Upper lobe of left lung (tissue), 6 donors: Measurements from ENCODE around the gene MUC22. TPM values are rescaled to one million over a fixed set of nuclear protein-coding genes. Genes with fewer than 3 reads are reported as not detected.
"Not testable (repeated sequence)": the region's sequence is repeated elsewhere in the genome, so short reads cannot be mapped to it uniquely, and the experiment has no call there.

Experiments
- ATAC-seq, 2 donors: fragments of 200-7000 bp; cut with Tn5 transposase; one replicate each; pipeline ENCODE4 v1.9.1; 2022; ENCODE audit warnings: mild to moderate bottlenecking in 2 of 2, moderate library complexity in 2 of 2; ENCODE audit not compliant: low FRiP score in 2 of 2
- DNase-seq, 2 donors: peaks; one replicate each; pipeline ENCODE4 v3.0.0-alpha.2; 2019 to 2020
- H3K27ac ChIP-seq, 4 donors: fragments of 200-600 bp; sonication (generic); one replicate each; pipeline ENCODE4 v1.5.1; 2016 to 2019
- H3K27me3 ChIP-seq, 4 donors: fragments of 200-600 bp; sonication (generic); one replicate each; pipeline ENCODE4 v1.5.1; 2017 to 2019
- H3K36me3 ChIP-seq, 4 donors: fragments of 200-600 bp; sonication (generic); one replicate each; pipeline ENCODE4 v1.5.1; 2016 to 2019
- H3K4me1 ChIP-seq, 4 donors: fragments of 200-600 bp; sonication (generic); one replicate each; pipeline ENCODE4 v1.5.1; 2018 to 2019
- H3K4me3 ChIP-seq, 4 donors: fragments of 200-600 bp; sonication (generic); one replicate each; pipeline ENCODE4 v1.5.1; 2017 to 2019; ENCODE audit warnings: mild to moderate bottlenecking in 2 of 4, moderate library complexity in 1 of 4
- H3K9me3 ChIP-seq, 4 donors: fragments of 200-600 bp; sonication (generic); one replicate each; pipeline ENCODE4 v1.5.1; 2018 to 2019
- EP300 ChIP-seq, 4 donors: sonication (generic); formaldehyde crosslinking; IDR thresholded peaks; one replicate each; pipeline ENCODE4 v1.5.1; 2017; ENCODE audit warnings: antibody characterized with exemption in 4 of 4, control low read depth in 2 of 4
- POLR2A ChIP-seq, 4 donors: fragments of 450-650 bp; IDR thresholded peaks; one replicate each; pipeline ENCODE4 v1.5.1; 2016 to 2017; ENCODE audit warnings: antibody characterized with exemption in 4 of 4, mild to moderate bottlenecking in 2 of 4
- POLR2AphosphoS5 ChIP-seq, 2 donors: sonication (generic); formaldehyde crosslinking; IDR thresholded peaks; one replicate each; pipeline ENCODE4 v1.5.1; 2017; ENCODE audit warnings: antibody characterized with exemption in 2 of 2
- WGBS, 2 donors: methylation state at CpG; one replicate each; pipeline ENCODE4 v1.1.5; 2017 to 2018; 5-methylcytosine and 5-hydroxymethylcytosine counted together
- total RNA-seq, 6 donors: library from RNA; depleted of rRNA in 4 of 6; stranded (reverse); fragments of >200 nt in 4 of 6; gene quantifications; one replicate each; pipeline versions ENCODE4 v1.1.0 to v1.2.1, GENCODE V29; 2016 to 2021
- TF ChIP-seq, protein P1 (sequence below), 6 experiments: fragments of 450-650 bp in 4 of 6; fragments of 200-600 bp in 2 of 6; sonication (generic) in 2 of 6; IDR thresholded peaks; one replicate each; pipeline ENCODE4 v1.5.1; 2016 to 2019; ENCODE audit warnings: antibody characterized with exemption in 6 of 6
- donor health status: DM: no; HTN: no; CAD: no; lungs with moderate emphysema.
- donor health status: DM: no; HTN: yes; CAD: no; lungs with severe emphysema.

The MUC22 gene
- total RNA-seq, 6 donors from 2014 or later: 0.06 to 0.15 (median 0.07) TPM; not detected in 3

DNA sequence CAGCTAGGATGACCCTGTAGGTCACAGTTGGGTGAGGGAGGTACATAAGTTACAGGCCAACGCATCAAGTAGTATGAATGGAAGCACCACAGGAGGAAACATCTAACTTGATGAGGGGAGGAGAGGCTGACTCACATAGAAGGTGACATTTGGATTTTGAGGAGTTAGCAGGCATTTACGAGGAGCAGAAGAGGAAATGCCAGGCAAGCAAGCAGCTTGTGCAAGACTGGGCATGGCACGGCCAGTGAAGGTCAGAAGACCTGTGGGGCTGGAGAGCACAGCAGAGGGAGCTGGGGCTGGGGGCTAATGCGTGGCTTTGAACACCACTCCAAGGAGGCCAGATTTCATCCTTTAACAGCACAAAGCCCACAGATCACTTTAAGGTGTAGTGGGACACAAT lies 37.8 kb downstream of the MUC22 start:
- ATAC-seq: no peak
- no peak overlapping the region for H3K27ac ChIP-seq
- DNase-seq: peak in 1 of 2 donors; percentile 39
- 69 to 79% methylated on average over 4 of the region's 4 CpGs for WGBS, 2 donors
- TF ChIP-seq POLR2A (IDR thresholded peaks at IDR 0.05): no peak
- TF ChIP-seq, protein P1, sequence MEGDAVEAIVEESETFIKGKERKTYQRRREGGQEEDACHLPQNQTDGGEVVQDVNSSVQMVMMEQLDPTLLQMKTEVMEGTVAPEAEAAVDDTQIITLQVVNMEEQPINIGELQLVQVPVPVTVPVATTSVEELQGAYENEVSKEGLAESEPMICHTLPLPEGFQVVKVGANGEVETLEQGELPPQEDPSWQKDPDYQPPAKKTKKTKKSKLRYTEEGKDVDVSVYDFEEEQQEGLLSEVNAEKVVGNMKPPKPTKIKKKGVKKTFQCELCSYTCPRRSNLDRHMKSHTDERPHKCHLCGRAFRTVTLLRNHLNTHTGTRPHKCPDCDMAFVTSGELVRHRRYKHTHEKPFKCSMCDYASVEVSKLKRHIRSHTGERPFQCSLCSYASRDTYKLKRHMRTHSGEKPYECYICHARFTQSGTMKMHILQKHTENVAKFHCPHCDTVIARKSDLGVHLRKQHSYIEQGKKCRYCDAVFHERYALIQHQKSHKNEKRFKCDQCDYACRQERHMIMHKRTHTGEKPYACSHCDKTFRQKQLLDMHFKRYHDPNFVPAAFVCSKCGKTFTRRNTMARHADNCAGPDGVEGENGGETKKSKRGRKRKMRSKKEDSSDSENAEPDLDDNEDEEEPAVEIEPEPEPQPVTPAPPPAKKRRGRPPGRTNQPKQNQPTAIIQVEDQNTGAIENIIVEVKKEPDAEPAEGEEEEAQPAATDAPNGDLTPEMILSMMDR (IDR thresholded peaks at IDR 0.05): no peak
- no peak for TF ChIP-seq EP300 (IDR thresholded peaks at IDR 0.05)
- no peaks in the 10 kb centered on the region for H3K27me3 ChIP-seq
- peaks cover 0 to 4% (median 0%) of the 10 kb centered on the region in 4 donors for H3K4me1 ChIP-seq
- no peak overlapping the region for H3K4me3 ChIP-seq
- H3K36me3 ChIP-seq: no peaks in the 10 kb centered on the region
- H3K9me3 ChIP-seq: no peaks in the 10 kb centered on the region

DNA sequence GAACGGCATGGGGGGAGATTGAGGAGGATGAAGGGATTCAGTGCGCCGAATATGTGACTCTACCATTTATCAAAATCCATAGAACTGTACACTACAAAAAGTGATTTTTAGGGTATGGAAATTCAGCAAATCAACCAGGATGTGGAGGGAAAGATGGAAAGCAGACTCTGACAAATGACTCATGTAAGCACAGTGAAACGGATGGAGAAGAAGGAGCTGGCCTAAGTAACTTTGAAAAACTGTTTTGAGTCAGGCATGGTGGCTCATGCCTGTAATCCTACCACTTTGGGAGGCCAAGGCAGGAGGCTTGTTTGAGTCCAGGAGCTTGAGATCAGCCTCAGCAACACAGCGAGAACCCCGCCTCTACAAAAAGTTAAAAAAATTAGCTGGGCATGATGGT lies 39.2 kb downstream of the MUC22 start:
- H3K4me1 ChIP-seq: no peaks in the 10 kb centered on the region
- no peak overlapping the region for H3K4me3 ChIP-seq
- 91 to 94% methylated on average over 6 of the region's 6 CpGs for WGBS, 2 donors
- H3K36me3 ChIP-seq: no peaks in the 10 kb centered on the region
- DNase-seq: no peak
- TF ChIP-seq POLR2AphosphoS5 (IDR thresholded peaks at IDR 0.05) (no peak), POLR2A (IDR thresholded peaks at IDR 0.05) (no peak), EP300 (IDR thresholded peaks at IDR 0.05) (no peak)
- TF ChIP-seq, protein P1 (IDR thresholded peaks at IDR 0.05): no peak
- H3K9me3 ChIP-seq: no peaks in the 10 kb centered on the region
- H3K27ac ChIP-seq: no peak overlapping the region
- no peaks in the 10 kb centered on the region for H3K27me3 ChIP-seq
- ATAC-seq: no peak

DNA sequence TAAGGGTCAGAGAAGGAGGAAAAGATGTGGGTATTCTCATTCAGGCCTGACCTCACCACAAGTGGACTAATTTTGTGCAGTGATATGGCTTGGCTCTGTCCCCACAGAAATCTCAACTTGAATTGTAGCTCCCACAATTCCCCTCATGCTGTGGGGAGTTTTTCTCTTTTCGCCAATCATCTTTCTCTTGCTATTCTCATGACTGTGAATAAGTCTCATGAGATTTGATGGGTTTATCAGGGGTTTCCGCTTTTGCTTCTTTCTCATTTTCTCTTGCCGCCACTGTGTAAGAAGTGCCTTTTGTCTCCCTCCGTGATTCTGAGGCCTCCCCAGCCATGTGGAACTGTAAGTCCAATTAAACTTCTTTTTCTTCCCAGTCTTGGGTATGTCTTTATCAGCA lies 42.9 kb downstream of the MUC22 start:
- H3K4me1 ChIP-seq, DNase-seq: not testable (repeated sequence)

DNA sequence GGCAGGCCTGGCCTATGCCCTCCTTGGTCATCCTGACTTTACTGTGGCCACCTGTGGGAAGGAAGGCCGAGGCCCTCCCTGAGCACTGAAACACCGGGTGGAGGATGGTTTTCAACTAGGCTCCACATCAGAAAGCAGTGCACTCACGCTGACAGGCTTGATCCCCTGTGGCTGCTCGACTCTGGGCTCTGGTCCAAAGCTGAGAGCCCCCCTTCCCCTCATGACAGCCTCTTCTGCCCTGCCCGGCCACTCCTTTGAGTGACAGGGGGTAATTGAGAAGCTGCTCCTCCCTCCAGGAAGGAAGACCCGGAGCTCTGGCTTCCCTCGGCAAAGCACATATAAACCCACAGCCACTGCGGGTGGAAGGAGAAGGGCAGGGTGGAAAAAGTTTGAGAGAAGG lies 43.6 kb downstream of the MUC22 start:
- no peak overlapping the region for H3K4me3 ChIP-seq
- H3K9me3 ChIP-seq: no peaks in the 10 kb centered on the region
- ATAC-seq: no peak
- no peaks in the 10 kb centered on the region for H3K36me3 ChIP-seq
- no peak overlapping the region for H3K27ac ChIP-seq
- TF ChIP-seq EP300 (IDR thresholded peaks at IDR 0.05) (no peak), POLR2AphosphoS5 (IDR thresholded peaks at IDR 0.05) (no peak), POLR2A (IDR thresholded peaks at IDR 0.05) (no peak)
- TF ChIP-seq, protein P1 (IDR thresholded peaks at IDR 0.05): no peak
- no peaks in the 10 kb centered on the region for H3K27me3 ChIP-seq
- DNase-seq: no peak
- 15 to 26% methylated on average over 5 to 8 of the region's 8 CpGs for WGBS, 2 donors
- H3K4me1 ChIP-seq: peaks cover 0 to 9% (median 4%) of the 10 kb centered on the region in 4 donors

More for the DNA sequence above, 42.9 kb downstream of the MUC22 start:
- not testable (repeated sequence) for H3K27me3 ChIP-seq, H3K27ac ChIP-seq, H3K36me3 ChIP-seq, H3K9me3 ChIP-seq, ATAC-seq, H3K4me3 ChIP-seq
- WGBS, 2 donors: 79 to 86% methylated on average over 4 of the region's 4 CpGs

DNA sequence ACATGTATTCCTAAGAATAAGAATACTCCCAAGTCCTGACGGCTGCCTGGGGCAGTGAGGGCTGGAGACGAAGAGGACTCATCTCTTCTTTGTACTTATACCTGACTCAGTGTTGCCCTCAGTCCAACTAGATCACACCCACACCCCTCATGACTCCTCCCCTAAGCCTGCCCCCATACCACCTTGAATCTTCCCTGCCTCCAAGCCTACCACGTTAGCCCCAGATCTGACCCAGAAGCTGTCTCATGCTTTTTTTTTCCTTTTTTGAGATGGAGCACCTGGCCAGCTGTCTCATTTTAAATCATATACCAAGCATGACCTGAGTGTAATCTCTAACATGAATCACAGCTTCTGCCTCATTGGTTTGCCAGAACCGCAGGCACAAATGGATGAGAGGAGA lies 45.2 kb downstream of the MUC22 start:
- Histone ChIP-seq H3K36me3 (no peaks in the 10 kb centered on the region), H3K4me1 (peaks cover 0 to 9% (median 4%) of the 10 kb centered on the region in 4 donors), H3K27ac (no peak overlapping the region), H3K4me3 (no peak overlapping the region), H3K9me3 (no peaks in the 10 kb centered on the region), H3K27me3 (no peaks in the 10 kb centered on the region)
- WGBS, 2 donors: 81 to 83% methylated on average over 3 to 4 of the region's 4 CpGs
- no peak for DNase-seq
- ATAC-seq: peak in 1 of 2 donors; percentile 42
- TF ChIP-seq POLR2A (IDR thresholded peaks at IDR 0.05) (no peak), POLR2AphosphoS5 (IDR thresholded peaks at IDR 0.05) (no peak), EP300 (IDR thresholded peaks at IDR 0.05) (no peak)
- TF ChIP-seq, protein P1 (IDR thresholded peaks at IDR 0.05): no peak
